GM18511 (cell line): ENCODE data around the gene PARP11.

Source experiments
- ATAC-seq: cut with Tn5 transposase; IDR thresholded peaks from one replicate; pipeline ENCODE4 v1.9.1; 2021; ENCODE audit warnings: mild to moderate bottlenecking, moderate library complexity; ENCODE audit not compliant: unreplicated experiment

PARP11 gene

DNA sequence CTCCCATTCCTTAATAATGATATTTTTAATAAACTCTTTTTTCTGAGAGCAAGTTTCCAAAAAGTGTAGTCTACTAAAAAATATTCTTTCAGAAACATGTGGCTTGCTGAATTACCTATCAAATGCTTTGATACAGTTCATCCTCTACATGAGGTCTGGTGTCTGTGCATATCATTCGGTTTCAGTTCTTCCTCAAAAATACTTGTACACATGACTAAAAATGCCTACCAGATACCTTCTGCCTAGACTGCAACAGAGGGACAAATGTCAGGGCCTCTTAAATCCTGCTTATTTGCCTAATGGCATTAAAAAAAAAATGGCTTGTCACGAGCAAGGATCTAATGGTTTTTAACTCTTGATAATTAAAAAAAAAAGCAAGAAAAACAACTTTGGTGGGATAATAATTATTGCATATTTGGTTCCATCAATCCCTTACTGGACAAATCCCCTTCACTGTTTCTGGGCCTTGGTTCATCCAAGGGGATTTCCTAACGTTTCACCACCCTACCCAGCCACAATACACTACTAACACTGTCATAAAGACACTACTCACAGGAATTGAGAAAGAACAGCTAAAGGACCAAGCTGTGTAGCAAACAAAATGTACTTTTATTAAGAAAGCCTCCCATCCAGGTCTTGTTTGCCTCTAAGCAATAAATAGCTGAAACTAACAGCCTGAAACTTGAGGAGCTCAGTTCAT lies 45.7 kb downstream of the PARP11 start:
- no peak for ATAC-seq

DNA sequence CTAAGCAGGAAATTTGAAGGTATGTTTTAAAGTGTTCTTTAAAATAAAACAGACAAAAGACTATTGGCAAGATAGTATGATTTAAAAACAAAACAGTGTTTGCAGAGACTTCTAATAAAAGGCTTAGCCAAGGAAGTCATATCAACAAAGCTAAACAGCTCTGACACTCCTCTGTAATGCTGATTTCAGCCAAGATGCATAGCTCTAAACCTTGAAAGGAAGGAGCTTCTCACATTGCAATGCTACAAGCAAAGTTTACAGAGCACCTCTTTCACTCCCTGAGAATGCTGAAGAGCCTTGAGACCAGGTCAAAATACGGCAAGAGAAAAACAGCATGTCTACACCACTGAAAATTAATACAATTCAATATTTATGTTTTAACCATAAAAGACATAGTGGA lies 51.8 kb downstream of the PARP11 start:
- no peak for ATAC-seq

DNA sequence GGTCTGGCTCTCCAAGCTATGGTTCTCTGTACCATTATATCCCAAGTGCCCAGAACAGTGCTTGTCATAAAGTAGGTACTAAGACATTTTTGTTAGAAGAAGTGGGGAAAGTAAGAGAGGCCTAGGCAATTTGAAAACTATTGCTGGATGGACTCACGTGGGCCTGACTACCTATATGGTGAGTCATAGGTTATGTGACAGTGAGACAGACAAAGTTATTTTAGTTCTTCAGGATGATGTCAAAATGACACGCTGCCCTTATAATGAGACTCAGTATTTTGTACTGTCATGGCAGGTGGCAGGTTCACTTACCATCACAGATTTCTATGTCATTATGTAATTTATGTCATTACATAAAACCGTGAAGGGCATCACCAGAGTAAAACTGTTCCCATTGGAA lies 53.1 kb downstream of the PARP11 start:
- no peak for ATAC-seq

DNA sequence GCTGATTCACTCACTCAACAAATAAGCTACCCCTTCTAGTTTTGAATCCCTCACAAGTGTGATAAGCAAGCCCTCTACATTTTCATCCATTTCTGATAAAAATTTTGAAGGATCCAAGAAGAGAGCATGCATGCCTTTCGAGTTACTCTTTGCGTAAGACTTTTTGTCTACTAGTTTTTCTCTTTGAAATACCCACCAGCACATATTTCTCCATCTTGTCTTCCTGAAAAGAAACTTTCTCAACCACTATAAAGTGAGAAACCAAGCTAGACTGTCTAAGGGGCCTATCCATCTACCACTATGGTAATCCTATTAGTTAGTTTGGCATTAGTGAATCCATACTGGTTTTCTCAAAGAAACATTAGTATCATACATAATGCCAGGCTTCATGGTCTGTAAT lies 56.9 kb downstream of the PARP11 start:
- ATAC-seq: no peak

- no peak for ATAC-seq
These were observed 58.0 kb downstream of the PARP11 start for GRCh38 chr12:3815094-3815766.

DNA sequence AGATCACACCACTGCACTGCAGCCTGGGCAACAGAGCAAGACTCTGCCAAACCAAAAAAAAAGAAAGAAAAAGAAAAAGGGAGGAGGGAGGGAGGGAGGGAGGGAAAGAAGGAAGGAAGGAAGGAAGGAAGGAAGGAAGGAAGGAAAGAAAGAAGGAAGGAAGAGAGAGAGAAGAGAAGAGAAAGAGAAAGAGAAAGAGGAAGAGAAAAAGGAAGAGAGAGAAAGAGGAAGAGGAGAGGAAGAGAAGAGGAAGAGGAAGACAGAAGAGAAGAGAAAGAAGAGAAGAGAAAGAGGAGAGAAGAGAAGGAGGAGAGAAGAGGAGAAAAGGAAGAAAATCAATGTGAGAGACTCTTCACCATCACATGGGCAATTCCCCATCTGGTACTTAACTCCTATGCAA lies 62.7 kb downstream of the PARP11 start:
- ATAC-seq: no peak

DNA sequence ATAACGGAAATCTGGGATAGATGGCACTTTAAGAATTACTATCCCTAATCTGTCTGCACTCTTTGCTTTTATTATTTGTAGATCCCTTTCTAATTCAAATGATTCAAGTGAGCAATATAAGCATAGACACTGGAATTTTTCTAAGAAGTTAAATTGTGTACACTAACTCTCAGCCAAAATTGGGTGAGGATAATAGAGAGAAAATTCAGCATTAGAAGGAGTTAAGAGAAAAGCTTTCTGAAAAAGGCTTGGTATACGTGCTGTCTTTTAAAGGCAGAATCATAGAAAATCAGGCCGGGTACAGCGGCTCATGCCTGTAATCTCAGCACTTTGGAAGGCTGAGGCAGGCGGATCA lies 63.2 kb downstream of the PARP11 start:
- no peak for ATAC-seq

GRCh38 chr12:3809357-3810015 lies 63.7 kb downstream of the PARP11 start:
- ATAC-seq: no peak

DNA sequence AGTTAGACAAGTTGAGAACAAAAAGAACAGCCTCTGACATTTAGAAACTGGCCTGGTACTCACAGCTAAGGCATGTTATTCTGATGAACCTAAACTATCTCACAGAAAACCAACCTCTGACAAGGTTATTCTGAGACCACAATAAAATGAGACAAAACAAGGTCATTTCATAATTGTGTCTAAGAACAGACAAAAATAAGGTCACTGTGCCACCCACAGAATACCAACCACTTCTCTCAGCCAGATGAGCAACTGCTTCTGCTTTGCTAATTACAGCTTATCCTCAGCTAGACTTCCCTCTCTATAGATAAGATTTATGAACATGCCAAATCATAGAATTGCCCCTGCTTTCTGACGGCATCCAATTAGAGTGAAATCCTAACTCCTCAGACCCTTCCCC lies 68.1 kb downstream of the PARP11 start:
- ATAC-seq: no peak

- ATAC-seq: no peak
These were observed 69.2 kb downstream of the PARP11 start for GRCh38 chr12:3803865-3804472.

GRCh38 chr12:3802721-3803120 lies 70.5 kb downstream of the PARP11 start:
- ATAC-seq: no peak

DNA sequence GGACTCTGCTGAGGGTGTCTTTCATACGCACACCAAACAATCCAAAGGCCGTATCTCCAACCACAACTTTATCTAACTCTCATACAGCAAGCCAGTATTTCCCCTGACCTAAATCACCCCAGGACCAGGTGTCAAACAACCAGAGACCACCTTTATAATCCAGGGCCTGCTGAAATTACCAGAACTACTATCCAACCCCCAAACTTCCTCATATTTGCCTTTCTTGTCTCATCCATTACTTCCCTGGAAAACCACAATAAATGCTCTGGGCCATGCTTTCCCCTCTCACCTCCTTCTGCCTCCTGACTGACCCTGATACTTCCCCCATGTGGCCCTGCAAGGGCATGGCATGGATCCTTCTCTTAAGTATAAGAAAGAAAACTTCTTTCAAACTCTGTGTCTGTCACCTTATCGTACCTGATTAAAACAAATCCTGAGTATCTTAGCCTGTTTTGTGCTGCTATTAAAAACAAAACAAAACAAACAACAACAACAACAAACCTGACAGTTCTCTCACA lies 75.6 kb downstream of the PARP11 start:
- no peak for ATAC-seq

GRCh38 chr12:3795492-3796133 lies 77.6 kb downstream of the PARP11 start:
- no peak for ATAC-seq

DNA sequence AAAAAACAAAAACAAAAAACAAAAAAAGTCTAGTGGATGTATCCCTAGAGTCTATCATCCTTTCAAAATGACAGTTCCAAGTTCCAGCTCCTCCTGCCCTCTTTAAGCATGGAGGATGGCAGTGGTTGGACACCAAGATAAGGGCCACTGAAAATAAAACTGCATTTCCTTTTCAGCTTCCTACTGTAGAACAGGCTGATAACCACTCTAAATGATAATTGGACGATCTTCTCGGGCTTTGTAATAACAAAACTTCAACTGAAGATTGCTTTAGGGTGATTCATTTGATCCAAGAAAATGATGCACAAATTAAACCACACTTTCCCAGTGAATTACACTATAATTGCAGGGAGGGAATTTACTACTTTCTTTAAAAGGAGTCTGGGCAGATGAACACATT lies 78.1 kb downstream of the PARP11 start:
- ATAC-seq: no peak

DNA sequence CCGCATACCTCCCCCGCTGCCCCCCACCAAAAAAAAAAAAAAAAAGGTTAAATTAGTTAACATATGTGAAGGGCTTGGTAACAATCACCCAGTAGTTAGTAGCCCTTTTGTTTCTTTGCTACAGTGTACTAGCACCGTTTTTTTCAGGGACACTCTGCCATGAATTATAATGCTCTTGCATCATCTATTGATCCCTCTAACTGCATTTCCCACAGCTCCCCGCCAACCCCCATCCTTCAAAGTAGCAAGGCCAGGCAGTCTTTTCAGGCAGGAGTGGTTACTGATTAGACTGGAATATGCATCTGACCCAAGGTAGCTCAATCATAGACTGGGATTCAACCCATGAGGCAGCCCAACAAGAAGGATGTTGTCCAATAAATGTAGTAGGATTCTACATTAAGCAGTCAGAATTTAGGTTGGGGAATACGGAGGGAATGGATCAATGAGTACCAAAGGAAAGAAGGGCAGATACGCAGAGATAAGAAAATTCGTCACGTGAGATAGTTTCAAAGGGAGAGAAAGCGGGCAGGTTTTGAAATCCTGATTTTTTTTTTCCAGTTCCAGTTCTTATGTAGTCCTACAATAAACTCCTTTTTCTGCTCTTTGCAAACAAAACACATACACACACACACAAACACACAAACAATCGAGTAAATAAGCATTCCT lies 80.4 kb downstream of the PARP11 start:
- ATAC-seq: no peak

GRCh38 chr12:3791256-3791874 lies 81.8 kb downstream of the PARP11 start:
- ATAC-seq: no peak

DNA sequence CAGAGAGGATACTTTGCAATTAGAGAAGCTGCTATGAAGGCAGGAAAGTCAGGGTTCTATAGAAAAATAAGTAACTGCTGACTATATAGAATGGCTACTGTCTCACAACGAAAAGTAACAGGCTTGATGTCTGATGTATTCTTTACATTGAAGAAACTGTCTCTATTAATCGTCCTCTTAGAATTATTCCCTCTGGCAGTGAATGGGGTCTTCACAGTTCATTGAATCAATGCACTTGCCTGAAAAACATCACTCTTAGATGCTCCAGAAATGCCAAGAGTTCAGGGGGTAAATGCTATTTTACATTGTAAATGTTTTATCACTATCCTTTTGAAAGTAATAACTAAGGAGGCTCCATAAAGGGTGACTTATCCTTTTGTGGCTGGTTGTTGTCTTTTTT lies 82.6 kb downstream of the PARP11 start:
- ATAC-seq: no peak

GRCh38 chr12:3789838-3790237 lies 83.4 kb downstream of the PARP11 start:
- no peak for ATAC-seq

- no peak for ATAC-seq
These were observed 95.9 kb downstream of the PARP11 start for GRCh38 chr12:3777206-3777809.
